Uterus (tissue), 2 donors: ENCODE data around the gene EIF2S1.

ENCODE experiments used
- POLR2A ChIP-seq, 2 donors: fragments of 450-650 bp; IDR thresholded peaks; one replicate each; pipeline ENCODE4 v1.6.1; 2016; ENCODE audit warnings: antibody characterized with exemption in 2 of 2, mild to moderate bottlenecking in 1 of 2, moderate library complexity in 1 of 2
- TF ChIP-seq, protein P1 (sequence below), 4 experiments: fragments of 200-600 bp in 2 of 4; fragments of 450-650 bp in 2 of 4; sonication (generic) in 2 of 4; IDR thresholded peaks; one replicate each; pipeline ENCODE4 v1.5.1; 2016 to 2019; ENCODE audit warnings: antibody characterized with exemption in 4 of 4, mild to moderate bottlenecking in 2 of 4, moderate library complexity in 1 of 4

DNA sequence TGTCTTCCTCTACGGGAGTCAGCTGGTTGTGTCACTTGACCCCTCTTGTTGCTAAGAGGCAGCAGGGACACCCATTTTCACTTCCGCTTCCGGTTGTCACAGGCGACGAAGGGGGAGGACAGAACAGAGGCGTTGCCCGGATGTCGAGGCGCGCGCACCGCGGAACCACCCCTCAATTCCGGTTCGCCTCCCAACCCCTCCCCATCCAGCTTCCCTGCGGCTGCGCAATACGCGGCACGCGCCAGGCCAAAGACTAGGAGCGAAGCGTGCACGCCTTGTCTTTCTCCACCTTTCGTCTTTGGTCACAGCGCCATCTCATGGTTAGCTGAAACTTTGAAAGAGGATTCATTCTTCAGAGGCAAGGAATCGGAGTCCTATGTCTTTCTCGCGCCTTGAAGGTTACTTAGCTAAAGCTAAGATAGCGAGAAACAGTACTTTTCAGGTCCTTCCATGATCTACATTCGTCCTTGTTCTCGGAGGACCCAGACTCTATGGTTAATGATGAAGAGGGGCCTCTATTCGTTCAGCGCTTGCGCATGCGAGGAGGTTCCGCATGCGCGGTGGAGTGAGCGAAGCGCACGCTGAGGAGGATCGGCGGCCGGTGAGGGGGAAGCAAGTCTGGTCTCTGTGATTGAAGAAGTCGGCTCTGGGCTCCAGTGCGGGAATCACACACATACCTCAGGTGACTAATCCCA is at the start of gene EIF2S1, which contains the start of gene ATP6V1D:
- TF ChIP-seq POLR2A (IDR thresholded peaks at IDR 0.05) = peak in 1 of 2 donors; percentile 58
- TF ChIP-seq, protein P1, sequence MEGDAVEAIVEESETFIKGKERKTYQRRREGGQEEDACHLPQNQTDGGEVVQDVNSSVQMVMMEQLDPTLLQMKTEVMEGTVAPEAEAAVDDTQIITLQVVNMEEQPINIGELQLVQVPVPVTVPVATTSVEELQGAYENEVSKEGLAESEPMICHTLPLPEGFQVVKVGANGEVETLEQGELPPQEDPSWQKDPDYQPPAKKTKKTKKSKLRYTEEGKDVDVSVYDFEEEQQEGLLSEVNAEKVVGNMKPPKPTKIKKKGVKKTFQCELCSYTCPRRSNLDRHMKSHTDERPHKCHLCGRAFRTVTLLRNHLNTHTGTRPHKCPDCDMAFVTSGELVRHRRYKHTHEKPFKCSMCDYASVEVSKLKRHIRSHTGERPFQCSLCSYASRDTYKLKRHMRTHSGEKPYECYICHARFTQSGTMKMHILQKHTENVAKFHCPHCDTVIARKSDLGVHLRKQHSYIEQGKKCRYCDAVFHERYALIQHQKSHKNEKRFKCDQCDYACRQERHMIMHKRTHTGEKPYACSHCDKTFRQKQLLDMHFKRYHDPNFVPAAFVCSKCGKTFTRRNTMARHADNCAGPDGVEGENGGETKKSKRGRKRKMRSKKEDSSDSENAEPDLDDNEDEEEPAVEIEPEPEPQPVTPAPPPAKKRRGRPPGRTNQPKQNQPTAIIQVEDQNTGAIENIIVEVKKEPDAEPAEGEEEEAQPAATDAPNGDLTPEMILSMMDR (IDR thresholded peaks at IDR 0.05) = peak; percentile 97 to 100 (median 98)
